ENCODE data around the gene RTP2. TPM values are rescaled to one million over a fixed set of nuclear protein-coding genes. Genes with fewer than 3 reads are reported as not detected.

Gene RTP2
- total and polyA plus RNA-seq, 2 experiments from 2014 or later: not detected

GRCh38 chr3:187750513-187751123 lies 48.3 kb upstream of the RTP2 start:
- Histone ChIP-seq H3K79me2 (replicated peaks; ENCODE audit: insufficient read depth) (no peaks in the 10 kb centered on the region), H3F3A (replicated peaks; ENCODE audit: low read depth) (no peaks in the 10 kb centered on the region), H3K36me3 (ENCODE audit: insufficient read depth) (no peaks in the 10 kb centered on the region), H3K27ac (ENCODE audit: low read depth) (peak overlapping the region; percentile 63), H3K4me1 (ENCODE audit: insufficient read depth) (peaks cover 37% of the 10 kb centered on the region), H3K9me2 (ENCODE audit: insufficient read depth) (no peaks in the 10 kb centered on the region), H2AFZ (peak overlapping the region; percentile 48; the same call in 1 of the 2 replicates), H3K4me2 (peak overlapping the region; percentile 71), H3K27me3 (ENCODE audit: insufficient read depth) (no peaks in the 10 kb centered on the region), H4K20me1 (replicated peaks; ENCODE audit: insufficient read depth) (no peaks in the 10 kb centered on the region), H3K4me3 (peak overlapping the region; percentile 42)
- H3K36me3 Mint-ChIP-seq (ENCODE audit: low read depth): no peaks in the 10 kb centered on the region
- peaks cover 3% of the 10 kb centered on the region for H3K27me3 Mint-ChIP-seq (ENCODE audit: insufficient read depth, low read depth, poor library complexity)
- peak; percentile 62 for DNase-seq (ENCODE audit: low spot score)
- H3K4me3 Mint-ChIP-seq: peak overlapping the region; percentile 66
- TF ChIP-seq CREB1 (CRISPR knock-in tag; IDR thresholded peaks at IDR 0.05; ENCODE audit: low read depth) (no peak), ZNF331 (CRISPR knock-in tag; IDR thresholded peaks at IDR 0.05; ENCODE audit: low read depth) (no peak), POLR2AphosphoS5 (IDR thresholded peaks at IDR 0.05; ENCODE audit: low read depth) (no peak)
- ATAC-seq: peak; percentile 11
- H3K27ac Mint-ChIP-seq: peak overlapping the region; percentile 93
- peaks cover 54% of the 10 kb centered on the region for H3K4me1 Mint-ChIP-seq
- no peaks in the 10 kb centered on the region for H3K9me3 Mint-ChIP-seq

DNA sequence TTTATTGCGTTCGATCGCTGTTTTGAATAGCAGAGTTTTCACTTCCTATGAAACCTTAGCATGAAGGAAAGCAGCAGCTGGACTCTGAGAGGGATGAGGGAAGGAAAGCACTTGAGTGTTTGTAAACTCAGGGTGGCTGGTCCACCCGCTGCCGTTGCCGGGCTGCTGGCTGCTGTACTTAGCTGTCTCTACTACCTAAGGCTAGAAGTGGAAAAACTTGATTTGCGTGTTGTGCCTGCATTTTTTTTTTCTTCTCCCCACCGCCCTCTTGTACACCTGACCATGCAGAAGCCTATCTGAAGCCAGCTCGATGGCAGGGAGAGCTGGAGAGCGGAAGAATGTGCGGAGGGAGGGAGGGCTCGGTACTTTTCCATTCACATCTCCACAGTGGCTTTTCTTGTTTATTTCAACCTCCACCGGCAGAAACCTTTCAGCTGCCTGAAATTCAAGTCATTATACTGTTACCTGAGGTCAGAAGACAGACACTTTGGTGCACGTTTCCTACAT lies 47.7 kb upstream of the RTP2 start:
- peak overlapping the region; percentile 71 for H3K4me2 ChIP-seq
- peak; percentile 91 for DNase-seq (ENCODE audit: low spot score)

More for the DNA sequence above, 47.7 kb upstream of the RTP2 start:
- H3K4me3 Mint-ChIP-seq: peak overlapping the region; percentile 66
- no peaks in the 10 kb centered on the region for H3K9me3 Mint-ChIP-seq
- TF ChIP-seq CTCF (conservative IDR thresholded peaks at IDR 0.05; ENCODE audit: low read depth in 2 of 2): no peak
- TF ChIP-seq STAT1 (IDR thresholded peaks at IDR 0.05; ENCODE audit: unreplicated experiment): no peak
- TF ChIP-seq EZH2phosphoT487 (IDR thresholded peaks at IDR 0.05; ENCODE audit: unreplicated experiment): no peak
- TF ChIP-seq ZNF462 (CRISPR knock-in tag; IDR thresholded peaks at IDR 0.05): no peak
- no peak for TF ChIP-seq EZH2 (IDR thresholded peaks at IDR 0.05; ENCODE audit: low read depth, unreplicated experiment)
- TF ChIP-seq ZNF331 (CRISPR knock-in tag; IDR thresholded peaks at IDR 0.05; ENCODE audit: low read depth): no peak
- peaks cover 37% of the 10 kb centered on the region for H3K4me1 ChIP-seq (ENCODE audit: insufficient read depth)
- no peaks in the 10 kb centered on the region for H3K79me2 ChIP-seq (replicated peaks; ENCODE audit: insufficient read depth)
- H3K9me2 ChIP-seq (ENCODE audit: insufficient read depth): no peaks in the 10 kb centered on the region
- H3K36me3 Mint-ChIP-seq (ENCODE audit: low read depth): no peaks in the 10 kb centered on the region
- peak overlapping the region; percentile 63 for H3K27ac ChIP-seq (ENCODE audit: low read depth)
- ATAC-seq: peak; percentile 51
- H2AFZ ChIP-seq: peak overlapping the region; percentile 48; the same call in 1 of the 2 replicates
- peak overlapping the region; percentile 42 for H3K4me3 ChIP-seq
- no peaks in the 10 kb centered on the region for H3K27me3 ChIP-seq (ENCODE audit: insufficient read depth)
- H3K27me3 Mint-ChIP-seq (ENCODE audit: insufficient read depth, low read depth, poor library complexity): peaks cover 7% of the 10 kb centered on the region
- H4K20me1 ChIP-seq (replicated peaks; ENCODE audit: insufficient read depth): no peaks in the 10 kb centered on the region
- no peaks in the 10 kb centered on the region for H3K36me3 ChIP-seq (ENCODE audit: insufficient read depth)
- no peaks in the 10 kb centered on the region for H3F3A ChIP-seq (replicated peaks; ENCODE audit: low read depth)
- peak overlapping the region; percentile 93 for H3K27ac Mint-ChIP-seq
- H3K4me1 Mint-ChIP-seq: peaks cover 54% of the 10 kb centered on the region

Data from GM23338 (cell line).